Measurements from ENCODE around the gene TMEM38B.

- TF ChIP-seq, protein P1, sequence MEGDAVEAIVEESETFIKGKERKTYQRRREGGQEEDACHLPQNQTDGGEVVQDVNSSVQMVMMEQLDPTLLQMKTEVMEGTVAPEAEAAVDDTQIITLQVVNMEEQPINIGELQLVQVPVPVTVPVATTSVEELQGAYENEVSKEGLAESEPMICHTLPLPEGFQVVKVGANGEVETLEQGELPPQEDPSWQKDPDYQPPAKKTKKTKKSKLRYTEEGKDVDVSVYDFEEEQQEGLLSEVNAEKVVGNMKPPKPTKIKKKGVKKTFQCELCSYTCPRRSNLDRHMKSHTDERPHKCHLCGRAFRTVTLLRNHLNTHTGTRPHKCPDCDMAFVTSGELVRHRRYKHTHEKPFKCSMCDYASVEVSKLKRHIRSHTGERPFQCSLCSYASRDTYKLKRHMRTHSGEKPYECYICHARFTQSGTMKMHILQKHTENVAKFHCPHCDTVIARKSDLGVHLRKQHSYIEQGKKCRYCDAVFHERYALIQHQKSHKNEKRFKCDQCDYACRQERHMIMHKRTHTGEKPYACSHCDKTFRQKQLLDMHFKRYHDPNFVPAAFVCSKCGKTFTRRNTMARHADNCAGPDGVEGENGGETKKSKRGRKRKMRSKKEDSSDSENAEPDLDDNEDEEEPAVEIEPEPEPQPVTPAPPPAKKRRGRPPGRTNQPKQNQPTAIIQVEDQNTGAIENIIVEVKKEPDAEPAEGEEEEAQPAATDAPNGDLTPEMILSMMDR (IDR thresholded peaks at IDR 0.05; ENCODE audit: insufficient read depth, low read length), result no peak
- TF ChIP-seq POLR2AphosphoS5 (IDR thresholded peaks at IDR 0.05; ENCODE audit: low read depth) (no peak), GABPA (IDR thresholded peaks at IDR 0.05; ENCODE audit: low read depth) (no peak)
- TF ChIP-seq, protein P2, sequence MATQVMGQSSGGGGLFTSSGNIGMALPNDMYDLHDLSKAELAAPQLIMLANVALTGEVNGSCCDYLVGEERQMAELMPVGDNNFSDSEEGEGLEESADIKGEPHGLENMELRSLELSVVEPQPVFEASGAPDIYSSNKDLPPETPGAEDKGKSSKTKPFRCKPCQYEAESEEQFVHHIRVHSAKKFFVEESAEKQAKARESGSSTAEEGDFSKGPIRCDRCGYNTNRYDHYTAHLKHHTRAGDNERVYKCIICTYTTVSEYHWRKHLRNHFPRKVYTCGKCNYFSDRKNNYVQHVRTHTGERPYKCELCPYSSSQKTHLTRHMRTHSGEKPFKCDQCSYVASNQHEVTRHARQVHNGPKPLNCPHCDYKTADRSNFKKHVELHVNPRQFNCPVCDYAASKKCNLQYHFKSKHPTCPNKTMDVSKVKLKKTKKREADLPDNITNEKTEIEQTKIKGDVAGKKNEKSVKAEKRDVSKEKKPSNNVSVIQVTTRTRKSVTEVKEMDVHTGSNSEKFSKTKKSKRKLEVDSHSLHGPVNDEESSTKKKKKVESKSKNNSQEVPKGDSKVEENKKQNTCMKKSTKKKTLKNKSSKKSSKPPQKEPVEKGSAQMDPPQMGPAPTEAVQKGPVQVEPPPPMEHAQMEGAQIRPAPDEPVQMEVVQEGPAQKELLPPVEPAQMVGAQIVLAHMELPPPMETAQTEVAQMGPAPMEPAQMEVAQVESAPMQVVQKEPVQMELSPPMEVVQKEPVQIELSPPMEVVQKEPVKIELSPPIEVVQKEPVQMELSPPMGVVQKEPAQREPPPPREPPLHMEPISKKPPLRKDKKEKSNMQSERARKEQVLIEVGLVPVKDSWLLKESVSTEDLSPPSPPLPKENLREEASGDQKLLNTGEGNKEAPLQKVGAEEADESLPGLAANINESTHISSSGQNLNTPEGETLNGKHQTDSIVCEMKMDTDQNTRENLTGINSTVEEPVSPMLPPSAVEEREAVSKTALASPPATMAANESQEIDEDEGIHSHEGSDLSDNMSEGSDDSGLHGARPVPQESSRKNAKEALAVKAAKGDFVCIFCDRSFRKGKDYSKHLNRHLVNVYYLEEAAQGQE (IDR thresholded peaks at IDR 0.05; ENCODE audit: insufficient replicate concordance, low read depth), result no peak
These were observed 14.1 kb downstream of the TMEM38B start for GRCh38 chr9:105708405-105708804.

Measured in HL-60 (cell line).